HUES6 (cell line): ENCODE measurements around the gene OR5B21.

ENCODE experiments used
- H3K27ac ChIP-seq: 2 replicates; pipeline ENCODE4 v1.7.0; 2013; ENCODE audit warnings: low read depth, mild to moderate bottlenecking, low read length, inconsistent platforms
- H3K27me3 ChIP-seq: 2 replicates; pipeline ENCODE4 v1.6.1; 2013; ENCODE audit warnings: low read length; ENCODE audit not compliant: control insufficient read depth, insufficient read depth
- H3K36me3 ChIP-seq: 2 replicates; pipeline ENCODE4 v1.6.1; 2013; ENCODE audit warnings: low read length; ENCODE audit not compliant: control insufficient read depth, insufficient read depth
- H3K4me1 ChIP-seq: 2 replicates; pipeline ENCODE4 v1.6.1; 2013; ENCODE audit warnings: low read length; ENCODE audit not compliant: control insufficient read depth, insufficient read depth
- H3K4me3 ChIP-seq: 2 replicates; pipeline ENCODE4 v1.5.1; 2013; ENCODE audit warnings: low read depth, low read length
- H3K9ac ChIP-seq: one replicate; pipeline ENCODE4 v1.6.1; 2013; ENCODE audit warnings: mild to moderate bottlenecking, low read length
- H3K9me3 ChIP-seq: 2 replicates; pipeline ENCODE4 v1.6.1; 2013; ENCODE audit warnings: low read depth, low read length; ENCODE audit not compliant: control insufficient read depth, insufficient read depth

Gene OR5B21

GRCh38 chr11:58493676-58494075 is 14.2 kb downstream of the OR5B21 start:
- Histone ChIP-seq H3K9ac (no peak overlapping the region), H3K27me3 (no peaks in the 10 kb centered on the region), H3K4me1 (no peaks in the 10 kb centered on the region), H3K9me3 (no peaks in the 10 kb centered on the region), H3K27ac (no peak overlapping the region), H3K36me3 (no peaks in the 10 kb centered on the region), H3K4me3 (no peak overlapping the region)

DNA sequence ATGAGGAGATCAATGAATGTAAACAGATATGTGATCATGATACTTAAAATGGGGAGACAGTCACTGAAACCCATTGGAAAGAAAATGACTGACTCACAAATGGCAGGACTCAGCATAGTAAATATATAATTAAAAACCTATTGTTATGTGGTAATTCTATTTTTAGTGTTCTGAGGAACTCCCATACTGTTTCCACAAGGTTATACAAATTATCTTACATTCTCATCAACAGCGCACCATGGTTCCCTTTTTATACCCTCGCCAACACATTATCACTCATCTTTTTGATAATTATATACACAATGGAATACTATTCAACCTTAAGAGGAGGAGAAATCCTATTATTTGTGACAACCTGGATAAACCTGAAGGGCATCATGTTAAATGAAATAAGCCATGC is 17.1 kb downstream of the OR5B21 start:
- Histone ChIP-seq H3K4me1 (no peaks in the 10 kb centered on the region), H3K4me3 (no peak overlapping the region), H3K27ac (no peak overlapping the region), H3K9me3 (no peaks in the 10 kb centered on the region), H3K9ac (no peak overlapping the region), H3K36me3 (no peaks in the 10 kb centered on the region), H3K27me3 (no peaks in the 10 kb centered on the region)

DNA sequence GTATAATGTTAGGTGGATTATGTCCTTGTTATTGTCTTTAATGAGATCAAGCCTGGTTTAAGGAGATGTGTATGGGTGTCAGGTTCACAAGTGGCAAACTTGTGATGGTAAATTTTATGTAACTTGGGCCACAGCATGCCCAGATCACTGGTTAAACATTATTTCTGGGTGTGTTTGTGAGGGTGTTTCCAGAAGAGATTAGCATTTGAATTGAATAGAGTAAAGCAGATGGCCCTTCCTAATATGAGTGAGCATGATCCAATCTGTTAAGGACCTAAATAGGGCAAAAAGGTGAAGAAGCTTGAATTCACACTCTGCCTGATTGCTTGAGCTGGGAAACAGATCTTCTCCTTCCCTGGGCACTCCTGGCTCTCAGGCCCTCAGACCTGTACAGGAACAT is 20.7 kb downstream of the OR5B21 start:
- Histone ChIP-seq H3K27me3 (no peaks in the 10 kb centered on the region), H3K4me1 (no peaks in the 10 kb centered on the region), H3K9me3 (no peaks in the 10 kb centered on the region), H3K27ac (no peak overlapping the region), H3K36me3 (no peaks in the 10 kb centered on the region), H3K4me3 (no peak overlapping the region), H3K9ac (no peak overlapping the region)

GRCh38 chr11:58485961-58486360 is 21.9 kb downstream of the OR5B21 start:
- H3K27me3 ChIP-seq, result no peaks in the 10 kb centered on the region
- no peak overlapping the region for H3K9ac ChIP-seq
- H3K36me3 ChIP-seq, result no peaks in the 10 kb centered on the region
- H3K4me1 ChIP-seq, result no peaks in the 10 kb centered on the region
- no peaks in the 10 kb centered on the region for H3K9me3 ChIP-seq
- H3K4me3 ChIP-seq, result no peak overlapping the region
- H3K27ac ChIP-seq, result no peak overlapping the region

- H3K27ac ChIP-seq, result no peak overlapping the region
- H3K27me3 ChIP-seq, result no peaks in the 10 kb centered on the region
- no peaks in the 10 kb centered on the region for H3K4me1 ChIP-seq
- H3K9ac ChIP-seq, result no peak overlapping the region
- no peak overlapping the region for H3K4me3 ChIP-seq
- H3K9me3 ChIP-seq, result peaks cover 21% of the 10 kb centered on the region
- no peaks in the 10 kb centered on the region for H3K36me3 ChIP-seq
Observed at GRCh38 chr11:58471892-58472291, 36.0 kb downstream of the OR5B21 start.

DNA sequence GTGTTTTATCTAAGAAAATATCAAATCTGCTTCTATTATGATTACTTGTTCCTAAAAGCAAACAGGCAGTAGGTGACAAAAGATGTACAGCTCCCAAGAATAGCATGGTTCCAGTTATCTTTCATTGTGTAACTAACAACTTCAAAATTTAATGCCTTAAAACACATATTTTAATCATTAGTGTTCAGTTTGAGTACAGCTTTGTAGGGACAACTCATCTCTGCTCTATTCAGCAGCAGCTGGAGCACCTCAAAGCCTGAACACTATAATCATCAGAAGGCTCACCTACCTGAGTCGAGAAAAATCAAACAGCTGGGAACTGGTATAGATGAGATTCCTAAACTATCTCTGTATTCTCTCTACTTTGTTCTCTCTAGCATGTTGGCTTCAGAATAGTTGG is 41.6 kb downstream of the OR5B21 start:
- no peaks in the 10 kb centered on the region for H3K36me3 ChIP-seq

DNA sequence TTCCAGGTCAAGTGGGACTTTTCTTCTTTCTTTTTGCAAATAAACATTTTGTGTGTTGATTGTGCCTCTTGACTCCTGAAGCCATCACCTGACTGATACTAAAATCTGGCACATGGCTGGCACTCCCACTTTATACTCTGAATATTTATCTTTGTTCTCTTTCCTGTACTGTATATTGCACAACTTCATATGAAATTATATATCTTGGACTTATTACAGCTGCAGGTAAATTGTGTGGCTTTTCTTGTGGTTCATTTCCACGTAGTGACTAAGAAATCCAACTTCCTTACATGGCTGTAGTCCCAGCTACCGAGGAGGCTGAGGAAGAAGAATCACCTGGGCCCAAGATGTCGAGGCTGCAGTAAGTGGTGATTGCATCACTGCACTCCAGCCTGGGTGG is 42.2 kb downstream of the OR5B21 start:
- Histone ChIP-seq H3K9ac (no peak overlapping the region), H3K27ac (no peak overlapping the region), H3K27me3 (no peaks in the 10 kb centered on the region), H3K4me3 (no peak overlapping the region), H3K9me3 (peaks cover 6% of the 10 kb centered on the region; the same call in 1 of the 2 replicates), H3K4me1 (no peaks in the 10 kb centered on the region), H3K36me3 (no peaks in the 10 kb centered on the region)

More for the DNA sequence above, 41.6 kb downstream of the OR5B21 start:
- Histone ChIP-seq H3K4me3 (no peak overlapping the region), H3K4me1 (no peaks in the 10 kb centered on the region), H3K9me3 (peaks cover 10% of the 10 kb centered on the region), H3K27me3 (no peaks in the 10 kb centered on the region), H3K9ac (no peak overlapping the region), H3K27ac (no peak overlapping the region)
